ENCODE data around the gene EFNA5.

The EFNA5 gene

DNA sequence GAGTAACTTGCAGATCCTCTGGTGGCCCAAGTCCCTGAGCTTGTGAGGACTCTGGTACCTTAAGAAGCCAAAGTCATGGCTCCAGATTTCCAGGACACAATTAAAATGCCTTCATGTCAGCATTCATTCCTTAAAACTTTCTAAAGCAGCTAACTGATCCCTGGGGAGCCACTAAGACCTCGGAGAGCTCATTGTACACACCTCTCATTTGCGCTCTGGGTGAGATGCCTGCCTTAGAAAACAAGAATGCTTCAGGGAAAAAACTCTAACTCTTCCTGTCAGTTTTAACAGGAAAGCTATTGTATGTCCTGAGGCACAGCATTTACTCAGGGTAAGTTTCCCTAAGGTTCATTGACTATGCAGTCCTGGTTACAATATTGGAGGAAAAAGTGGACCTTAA, 285.0 kb downstream of the EFNA5 start:
- no peak for DNase-seq

DNA sequence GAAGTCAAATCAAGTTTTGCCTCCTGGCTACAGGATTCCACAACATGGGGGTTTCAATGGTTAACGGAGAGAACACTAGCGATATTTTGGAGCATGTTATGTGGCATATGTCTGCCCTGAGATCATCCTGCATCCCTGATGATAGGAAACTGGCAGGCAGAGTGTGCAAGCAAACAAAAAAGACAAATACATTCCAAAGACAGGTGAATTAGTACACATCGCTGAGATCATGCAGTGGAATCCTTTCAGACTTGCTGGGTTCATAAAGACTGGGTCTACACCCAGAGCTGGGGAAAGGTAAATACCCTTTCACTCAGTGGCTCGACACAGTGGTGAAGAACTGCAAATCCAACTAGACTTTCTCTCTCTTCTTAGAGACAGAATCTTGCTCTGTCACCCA, 286.5 kb downstream of the EFNA5 start:
- no peak for DNase-seq

DNA sequence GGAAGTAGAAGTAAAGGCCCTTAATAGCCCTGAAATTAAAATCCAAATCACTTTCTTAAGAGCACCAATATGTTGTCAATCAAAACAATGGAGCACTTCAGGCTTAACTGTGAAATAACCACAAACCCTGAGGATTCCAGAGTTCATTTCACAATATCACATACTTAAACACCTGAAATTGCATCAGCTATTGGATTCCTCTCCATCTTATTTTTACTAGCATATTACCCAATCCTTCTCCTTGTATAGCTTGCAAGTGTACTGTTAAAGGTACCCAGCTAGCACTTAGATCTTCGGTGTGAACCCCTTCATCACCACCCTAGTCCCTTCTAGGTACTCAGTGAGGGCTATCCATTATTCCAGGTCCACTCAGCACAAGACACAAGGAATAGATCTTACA, 287.3 kb downstream of the EFNA5 start:
- no peak for DNase-seq

DNA sequence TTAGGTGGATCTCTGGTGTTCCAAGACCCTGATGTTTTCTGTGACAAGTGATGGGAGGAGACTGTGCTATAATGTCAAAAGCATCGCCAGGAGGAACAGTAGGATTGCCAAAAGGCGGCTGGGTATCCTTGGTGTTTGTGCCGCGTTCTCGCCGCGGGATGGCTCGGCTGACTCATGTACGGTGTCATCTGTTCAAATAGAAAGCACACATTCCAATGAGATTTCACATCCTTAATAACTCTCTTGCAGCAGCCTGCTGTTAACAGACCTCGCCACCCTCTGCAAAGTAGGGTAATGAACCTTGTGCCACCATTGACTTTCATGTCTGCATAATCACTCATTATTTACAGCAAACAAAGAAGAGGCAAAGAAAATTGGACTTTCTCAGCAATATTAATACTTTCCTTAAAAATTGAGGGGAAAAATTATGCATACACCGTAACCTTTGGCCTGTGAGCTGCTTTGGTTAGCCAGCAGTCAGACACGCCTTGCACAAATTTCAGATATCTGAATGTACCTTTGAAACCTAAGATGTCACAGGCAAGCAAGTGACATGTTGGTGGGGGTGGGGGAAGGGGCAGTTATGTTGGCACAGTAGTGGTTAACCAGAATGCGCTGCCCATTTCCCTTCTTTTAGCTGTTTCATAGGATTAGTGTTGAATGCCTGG, 289.4 kb downstream of the EFNA5 start:
- peak; percentile 38 for DNase-seq

DNA sequence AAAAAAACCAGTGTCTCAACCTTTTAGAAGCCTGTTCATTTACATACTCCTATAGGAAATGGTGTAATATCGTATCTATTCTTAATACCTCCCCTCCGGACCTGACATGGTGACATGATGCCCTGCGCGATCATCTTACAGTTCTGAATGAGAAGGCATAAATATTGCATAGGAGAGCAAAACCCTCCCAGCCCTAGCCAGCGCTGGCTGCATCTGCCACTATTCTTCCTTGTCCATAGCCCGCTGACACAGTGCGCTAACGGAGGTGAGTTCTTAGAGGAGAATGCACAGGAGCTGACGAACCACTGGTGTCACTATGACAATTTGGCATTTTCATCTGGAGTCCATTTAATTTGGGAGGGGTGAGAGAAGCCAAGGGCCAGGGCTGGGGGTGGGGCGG, 290.1 kb downstream of the EFNA5 start:
- peak; percentile 47 for DNase-seq

DNA sequence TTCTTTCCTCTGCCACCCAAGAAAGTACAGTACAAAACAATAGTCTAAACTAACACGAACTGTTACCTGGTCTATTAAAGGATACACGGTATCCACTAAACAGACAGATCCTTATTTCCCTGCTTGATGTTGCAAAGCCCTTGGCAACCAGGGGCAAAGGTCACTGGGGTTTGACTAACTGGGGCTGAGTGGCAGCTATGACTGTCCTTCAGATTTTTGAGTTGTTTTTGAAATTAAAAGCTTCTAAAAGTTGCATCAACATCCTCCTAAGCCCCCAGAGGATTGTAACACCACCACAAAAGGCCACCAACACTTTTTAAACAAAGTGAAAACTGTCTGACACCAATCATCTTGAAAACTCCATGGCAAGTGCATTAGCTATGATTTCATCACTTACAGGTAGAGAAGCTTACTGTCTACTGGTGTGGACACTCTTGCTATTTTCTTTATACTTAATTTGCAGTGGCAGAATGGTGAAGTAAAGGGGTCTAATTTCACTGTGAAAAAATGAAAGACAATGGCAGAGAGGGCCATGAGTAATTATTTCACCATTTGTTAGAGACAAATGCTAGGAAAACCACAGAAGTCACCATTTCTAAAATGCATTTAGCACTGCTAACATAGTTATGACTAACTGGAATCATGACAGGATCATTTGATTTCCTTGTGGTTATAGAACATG, 292.4 kb downstream of the EFNA5 start:
- no peak for DNase-seq

DNA sequence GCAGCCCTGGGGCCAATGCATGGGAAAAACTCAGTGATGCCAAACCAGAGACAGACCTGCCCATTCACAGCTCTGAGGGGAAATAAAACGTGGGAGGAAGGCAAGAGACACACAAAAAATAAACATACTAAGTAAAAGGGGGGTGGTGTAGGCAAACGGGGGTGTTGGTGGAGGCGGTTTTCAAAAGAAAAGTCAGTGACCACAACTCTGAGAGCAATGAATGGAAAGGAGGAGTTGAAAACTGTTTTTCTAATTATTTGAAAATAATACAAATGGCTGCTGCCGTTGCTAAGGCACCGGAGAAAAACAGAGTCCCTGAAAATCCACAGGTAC, 293.5 kb downstream of the EFNA5 start:
- no peak for DNase-seq

DNA sequence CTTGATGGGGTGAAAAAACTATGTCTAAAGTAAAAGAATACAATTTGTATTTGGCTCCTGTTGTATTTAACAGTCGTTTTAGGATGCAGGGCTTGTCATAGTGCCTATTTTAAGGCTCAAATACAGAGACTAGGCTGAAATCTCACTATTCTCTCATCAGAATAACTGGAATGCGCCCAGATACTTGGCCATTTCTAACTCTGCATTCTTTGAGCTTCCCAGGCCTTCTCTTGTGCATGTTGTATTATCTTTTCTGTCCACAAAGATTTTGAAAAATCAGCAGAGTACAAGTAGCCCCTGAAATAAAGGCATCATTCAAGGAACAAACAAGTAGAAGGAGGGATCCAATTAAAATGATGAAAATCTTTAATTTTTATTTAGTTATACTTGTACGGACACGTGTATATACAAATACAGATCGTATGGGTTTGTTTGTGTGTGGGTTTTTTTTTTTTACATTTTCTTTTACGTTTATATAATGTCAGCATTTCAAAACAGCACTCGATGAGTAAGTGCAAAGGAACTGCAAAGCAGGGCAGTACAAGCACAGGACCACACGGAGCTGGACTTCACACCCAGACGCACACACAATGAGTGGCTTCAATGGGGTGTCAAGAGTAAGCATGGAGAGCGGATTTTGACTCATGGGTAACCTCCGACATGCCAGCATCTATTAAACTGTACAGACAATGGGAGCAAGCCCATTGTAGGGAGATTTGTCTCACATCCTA, 294.0 kb downstream of the EFNA5 start:
- no peak for DNase-seq

DNA sequence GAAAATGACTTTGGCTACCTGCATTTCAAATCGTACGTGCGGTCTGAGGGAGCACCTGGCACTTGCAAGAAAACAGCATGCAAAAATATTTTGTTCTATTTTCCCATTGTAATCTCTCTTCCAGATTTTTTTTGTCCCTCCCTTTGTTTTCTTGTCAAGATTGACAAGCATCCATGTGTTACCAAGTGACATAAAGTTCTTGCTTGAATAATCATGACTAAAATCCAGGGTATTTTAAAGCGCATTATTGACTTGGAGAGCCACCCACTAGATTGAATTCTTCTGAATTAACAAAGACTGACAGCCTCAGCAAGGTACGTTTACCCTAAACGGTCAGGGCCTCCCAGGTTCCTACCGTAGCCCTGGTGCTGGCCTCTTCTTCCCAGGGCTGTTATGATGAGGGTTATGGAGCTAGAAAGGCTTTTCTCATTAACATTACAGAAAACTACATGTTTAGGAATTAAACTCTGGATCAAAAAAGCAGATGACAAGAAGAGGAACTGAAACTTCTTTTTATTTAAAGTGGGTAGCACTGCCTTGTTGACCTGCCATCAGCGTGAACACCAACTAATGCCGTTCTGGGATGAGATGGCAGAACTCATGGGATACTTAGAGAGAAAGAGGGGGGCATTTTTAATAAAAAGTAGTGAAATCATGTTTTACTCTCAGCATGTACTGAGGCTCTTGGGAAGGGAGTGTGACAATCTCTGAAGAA, 297.0 kb downstream of the EFNA5 start:
- DNase-seq: no peak

DNA sequence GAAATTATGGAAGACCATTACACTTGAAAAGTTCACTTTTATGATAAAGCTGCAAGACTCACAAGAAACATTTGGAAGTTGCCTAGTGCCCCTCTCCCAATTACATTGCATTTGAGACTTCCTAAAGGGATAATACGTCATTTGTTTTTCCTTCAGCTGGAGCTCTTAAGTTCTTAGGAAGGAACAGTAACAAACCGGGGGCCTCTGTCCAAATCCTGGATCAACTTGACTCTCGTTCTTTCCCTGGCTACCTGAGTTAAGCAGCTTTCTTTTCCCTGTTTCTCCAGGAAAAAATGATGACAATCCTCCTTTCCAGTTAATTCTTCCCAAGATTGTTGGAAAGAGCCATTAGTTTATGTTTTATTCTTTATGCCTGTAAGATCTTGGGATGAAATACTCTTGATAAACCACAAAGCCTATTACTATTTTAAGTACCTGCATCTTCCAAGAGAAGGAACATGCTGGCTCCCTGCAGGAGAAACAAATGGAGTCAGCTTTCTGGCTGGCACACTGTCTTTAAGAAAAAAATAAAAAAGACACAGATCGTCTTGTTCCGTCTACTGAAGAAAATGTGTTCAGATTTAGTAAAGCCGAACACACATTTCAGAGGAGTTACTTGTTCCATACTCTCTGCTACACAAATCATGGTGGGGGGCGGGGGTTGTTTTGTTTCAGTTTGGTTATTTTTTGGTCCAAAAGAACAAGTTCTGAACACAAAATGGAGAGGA, 297.9 kb downstream of the EFNA5 start:
- DNase-seq: no peak

DNA sequence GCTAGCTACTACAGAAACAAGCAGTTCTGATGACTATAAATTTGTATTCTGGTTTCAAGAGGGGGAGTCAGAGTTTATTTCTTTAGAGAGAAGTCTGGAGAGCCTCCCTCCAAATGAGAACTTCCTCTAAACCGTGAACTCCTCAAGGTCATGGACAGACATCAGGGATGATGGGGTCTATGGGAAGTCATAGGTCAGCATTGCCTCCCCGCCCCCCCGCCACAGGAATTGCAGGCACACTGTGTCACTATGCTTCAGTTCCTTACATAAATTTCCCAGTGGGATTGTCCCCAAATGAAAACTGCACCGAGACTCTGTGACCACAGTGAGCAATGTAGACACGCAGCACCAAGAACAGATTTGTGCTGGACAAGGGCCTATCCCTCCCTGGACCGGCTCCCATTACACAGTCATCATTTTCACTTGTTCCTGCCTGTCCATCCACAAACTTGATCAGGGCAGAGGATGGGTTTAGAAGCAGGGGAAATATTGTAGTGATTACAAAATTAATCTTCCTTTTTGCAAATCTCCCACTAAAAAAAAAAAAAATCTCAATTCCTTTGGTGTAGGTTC, 300.3 kb downstream of the EFNA5 start:
- no peak for DNase-seq

DNA sequence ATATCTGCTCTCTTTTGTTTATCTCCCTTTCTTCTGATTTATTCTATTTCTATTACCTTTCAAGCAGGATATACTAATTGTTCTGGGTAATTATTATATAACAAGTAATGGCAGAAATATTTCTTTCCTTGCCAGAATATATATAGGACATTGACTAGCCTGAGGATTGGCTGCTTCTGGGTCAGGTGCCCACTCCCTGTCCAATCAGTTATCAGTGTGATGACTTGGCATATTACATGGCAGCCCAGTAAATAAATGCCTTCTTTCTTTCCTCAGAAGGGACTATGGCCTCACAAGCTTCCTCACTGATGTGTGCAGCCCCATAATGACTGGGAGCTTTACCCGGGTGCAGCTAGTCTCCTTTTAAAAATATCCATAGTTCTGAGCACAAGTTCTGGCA, 301.1 kb downstream of the EFNA5 start:
- DNase-seq: no peak

DNA sequence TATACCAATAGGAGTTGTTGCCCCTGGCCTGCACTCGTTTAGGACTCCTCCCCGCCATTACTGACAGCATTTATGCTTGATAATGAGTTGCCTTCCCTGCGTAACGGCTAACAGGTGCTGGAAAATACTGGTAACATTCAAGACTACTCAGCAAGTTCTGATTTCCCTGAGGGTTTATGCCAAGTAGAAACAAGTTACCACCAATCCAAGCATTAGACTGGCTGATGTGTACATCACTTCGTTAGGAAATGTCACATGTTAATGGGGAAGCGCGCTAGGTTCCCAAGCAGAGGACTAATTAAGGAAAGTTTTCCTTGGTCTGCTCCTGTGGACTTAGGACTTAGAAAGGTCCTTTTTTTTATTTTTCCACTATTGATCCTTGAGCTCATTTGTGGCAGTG, 302.1 kb downstream of the EFNA5 start:
- DNase-seq: no peak

DNA sequence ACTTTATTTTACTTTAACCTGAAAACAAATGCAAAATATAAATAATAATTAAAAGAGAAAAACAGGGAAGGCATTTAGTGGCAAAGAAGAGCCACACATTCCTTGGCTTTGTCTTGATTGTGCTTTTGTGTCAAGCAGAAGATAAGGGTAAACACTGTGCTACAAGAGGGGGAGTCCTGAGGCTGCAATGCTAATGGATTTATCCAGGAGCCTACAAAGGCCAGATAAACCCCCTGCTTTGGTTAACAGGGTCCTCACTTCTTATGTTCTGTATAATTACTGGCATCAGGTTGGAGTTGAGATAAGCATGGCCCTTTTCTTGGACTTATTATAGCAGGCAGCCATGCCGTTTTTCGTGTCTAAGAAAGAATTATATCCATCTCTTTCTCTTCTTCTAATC, 302.8 kb downstream of the EFNA5 start:
- DNase-seq: no peak

DNA sequence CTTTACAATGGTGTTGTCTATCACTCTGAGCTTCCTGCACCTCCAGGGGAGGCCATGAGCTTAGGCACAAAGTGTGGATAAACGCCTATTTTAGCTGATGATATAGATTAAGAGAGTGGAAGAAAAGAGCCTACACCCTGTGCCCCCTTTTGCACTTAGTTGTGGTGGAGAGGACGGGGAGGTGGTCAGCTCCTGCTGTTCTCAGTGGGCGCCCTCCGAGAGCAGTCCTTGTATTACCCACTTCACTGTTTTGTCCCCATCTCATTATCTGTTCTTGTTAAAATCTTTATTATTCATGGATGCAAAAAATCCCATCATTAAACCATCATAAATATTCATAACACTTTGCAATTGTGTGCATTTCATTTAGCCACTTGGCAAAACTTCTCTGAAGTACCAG, 303.3 kb downstream of the EFNA5 start:
- no peak for DNase-seq

DNA sequence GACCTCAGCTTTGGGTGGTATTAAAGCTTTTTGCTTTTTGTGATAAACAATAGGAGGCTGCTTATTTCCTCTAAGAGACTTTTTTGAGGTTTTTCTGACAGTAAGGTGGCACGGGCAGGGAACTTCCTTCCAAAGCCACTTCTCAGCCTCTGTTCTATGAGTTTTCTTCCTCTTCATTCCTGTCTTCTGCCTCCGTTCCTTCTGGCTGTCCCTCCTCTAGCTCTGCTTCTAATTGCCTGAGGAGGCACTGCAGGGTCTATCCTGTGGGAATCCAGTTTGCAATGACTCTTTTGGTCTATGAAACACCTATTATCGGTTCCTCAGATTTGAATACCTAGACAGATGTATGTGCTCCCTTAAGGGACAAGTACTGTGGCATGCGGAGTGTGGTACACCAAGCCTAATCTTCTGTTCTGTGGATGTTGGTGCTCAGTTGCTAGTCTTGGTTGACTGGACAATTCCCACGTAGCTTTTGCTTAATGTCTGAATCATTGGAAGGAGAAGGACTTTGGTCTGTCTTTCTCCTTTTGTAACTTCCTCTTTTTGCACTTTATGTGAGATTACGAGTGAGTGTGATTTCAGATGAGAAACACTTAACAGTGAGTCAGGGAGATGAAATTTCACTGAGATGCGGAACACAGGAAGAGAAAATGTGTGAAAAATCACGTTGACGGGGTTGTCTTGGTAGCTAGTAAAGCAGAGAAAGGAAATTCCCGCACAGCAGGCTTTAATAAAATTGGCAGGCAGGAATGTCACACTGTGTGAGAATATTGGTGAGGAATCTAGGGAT, 305.2 kb downstream of the EFNA5 start:
- no peak for DNase-seq

DNA sequence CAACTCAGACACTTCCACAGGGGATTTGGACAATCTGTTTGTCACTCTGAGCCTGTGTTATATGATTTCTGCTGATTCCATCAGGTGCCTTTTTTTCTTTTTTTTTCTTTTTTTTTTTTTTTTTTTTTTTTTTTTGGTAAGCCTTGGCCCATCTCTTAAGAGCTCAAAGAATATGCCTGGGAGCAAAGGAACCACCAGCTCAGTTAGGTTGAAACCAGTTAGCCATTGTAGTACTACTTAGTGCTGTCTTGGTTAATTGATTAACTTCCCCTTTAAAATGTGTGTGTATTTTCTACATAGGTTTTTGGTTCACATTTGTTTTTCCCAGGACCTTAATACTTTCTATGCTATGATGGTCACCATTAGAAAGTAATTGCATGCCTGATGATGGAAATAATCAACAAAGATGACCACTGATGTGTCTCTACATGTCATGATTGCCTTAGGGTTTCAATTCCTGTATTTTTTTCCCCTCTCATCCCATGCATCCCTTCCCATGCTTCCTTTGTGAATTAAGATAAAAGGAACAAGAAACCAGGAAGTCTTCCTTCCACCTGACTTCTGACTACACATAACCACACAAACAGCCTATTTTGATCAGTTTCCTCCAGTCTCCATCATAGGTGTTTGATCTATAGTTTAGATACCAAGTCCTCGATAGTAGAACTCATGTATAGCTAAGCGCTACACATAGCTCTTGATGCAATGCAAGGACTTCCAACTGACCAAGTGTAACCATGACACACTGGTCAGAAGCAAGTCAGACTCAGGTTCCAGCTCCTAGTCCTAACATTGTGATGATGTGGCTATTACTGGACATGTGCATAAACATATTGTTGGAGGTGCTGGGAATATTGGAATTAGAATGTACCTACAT, 306.1 kb downstream of the EFNA5 start:
- DNase-seq: no peak

DNA sequence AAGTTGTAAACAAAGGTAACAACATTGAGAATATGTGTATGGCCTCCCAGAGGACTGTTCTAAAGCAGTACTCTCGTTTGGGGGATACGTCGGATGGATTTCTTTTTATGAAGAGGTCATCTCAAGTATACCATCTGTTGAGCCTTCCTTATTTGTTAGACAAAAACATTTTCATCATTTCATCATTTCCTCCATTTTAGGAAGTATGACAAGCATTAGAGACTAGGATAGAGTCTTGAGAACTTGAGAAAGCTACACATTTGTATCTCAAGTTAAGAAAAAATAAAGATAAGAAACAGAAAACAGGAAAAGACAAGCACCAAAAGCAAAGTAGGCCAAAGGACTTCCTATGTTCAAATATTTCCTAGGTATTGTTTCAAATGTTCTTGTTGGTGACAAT, 307.0 kb downstream of the EFNA5 start:
- DNase-seq: no peak

DNA sequence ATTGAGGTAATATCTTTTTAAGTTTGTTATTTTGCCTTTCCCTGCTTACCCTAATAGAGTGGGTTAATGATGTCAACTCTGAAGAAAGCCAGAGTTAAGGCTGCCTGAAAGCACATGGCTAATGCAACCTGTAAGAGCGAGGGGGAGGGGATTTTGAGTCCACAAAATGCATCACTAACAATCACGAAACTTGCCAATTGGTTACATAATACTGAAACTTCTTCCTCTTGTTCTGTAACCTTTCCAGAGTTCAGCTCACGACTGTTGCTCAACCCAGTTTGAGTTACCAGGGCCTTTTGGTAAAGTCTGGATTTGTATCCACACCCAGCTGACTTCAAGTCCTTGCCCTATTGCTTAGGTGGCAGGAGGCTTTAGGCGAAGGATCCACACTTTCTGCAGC, 308.8 kb downstream of the EFNA5 start:
- DNase-seq: no peak

DNA sequence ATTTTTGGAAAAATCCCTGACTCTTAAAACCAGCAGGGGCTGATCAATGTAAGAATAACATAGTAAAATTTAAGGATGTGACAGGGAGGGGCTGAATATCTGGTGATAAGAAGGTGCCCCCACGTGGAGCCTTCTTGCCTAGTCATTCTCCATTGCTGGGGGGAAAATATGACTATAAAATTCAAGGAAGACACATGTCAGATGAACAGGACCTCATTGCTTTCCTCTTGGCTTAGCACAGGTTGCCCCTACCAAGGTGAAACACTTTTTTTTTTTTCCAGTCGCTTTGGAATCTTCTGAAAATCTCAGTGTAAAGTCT, 310.9 kb downstream of the EFNA5 start:
- peak; percentile 66 for DNase-seq

All from NCI-H69 (cell line).